T-helper 17 cell (primary cell): ENCODE measurements around the gene MYH9. TPM values are rescaled to one million over a fixed set of nuclear protein-coding genes. Genes with fewer than 3 reads are reported as not detected.
A peak's percentile ranks its signal among the peaks of the same experiment; 100 is the strongest.
"Not testable (repeated sequence)": the region's sequence is repeated elsewhere in the genome, so short reads cannot be mapped to it uniquely, and the experiment has no call there.

Experiments
- ATAC-seq: fragments of 150-1000 bp; cut with Tn5 transposase; 2 replicates; pipeline ENCODE4 v1.10.0; 2021; ENCODE audit warnings: mild to moderate bottlenecking, moderate library complexity
- DNase-seq, 3 donors: peaks; one replicate each; pipeline versions ENCODE4 v3.0.0 to v3.0.0-alpha.2; 2020 to 2021
- H3K9me3 ChIP-seq: one replicate; pipeline ENCODE4 v1.7.0; 2013; ENCODE audit warnings: low read length, mild to moderate bottlenecking; ENCODE audit not compliant: control insufficient read depth, poor library complexity, severe bottlenecking
- H3K27ac Mint-ChIP-seq: one replicate; pipeline ENCODE4 v1.8.0; 2022; ENCODE audit warnings: mild to moderate bottlenecking, moderate library complexity, mixed read lengths
- H3K27me3 Mint-ChIP-seq: one replicate; pipeline ENCODE4 v1.8.0; 2022; ENCODE audit warnings: mixed read lengths
- H3K36me3 Mint-ChIP-seq: one replicate; pipeline ENCODE4 v1.8.0; 2022; ENCODE audit warnings: low read depth, mixed read lengths
- H3K4me1 Mint-ChIP-seq: one replicate; pipeline ENCODE4 v1.8.0; 2022; ENCODE audit warnings: mild to moderate bottlenecking, mixed read lengths
- H3K4me3 Mint-ChIP-seq: one replicate; pipeline ENCODE4 v1.8.0; 2022; ENCODE audit warnings: mild to moderate bottlenecking, moderate library complexity, mixed read lengths
- total RNA-seq, 4 donors: library from RNA in 2 of 4; stranded (reverse) in 2 of 4; gene quantifications; one replicate each; pipeline ENCODE4 v1.2.3 and lab custom pipeline; 2022 to 2026

Gene MYH9
- 1,000 to 10,000 TPM; 1,038 to 1,220 TPM for total RNA-seq
- 2,201 to 2,714 reads per million in 2 donors for total RNA-seq (lab: John Stamatoyannopoulos, UW)

GRCh38 chr22:36387959-36388726 is at the start of gene MYH9:
TSS of gene MYH9 (minus strand) at chr22:36387967. CDS start at chr22:36349236, 38,731 bp downstream.
- peaks cover 7% of the 10 kb centered on the region for H3K36me3 Mint-ChIP-seq
- peak within 1 kb of the TSS; percentile 96 for H3K4me3 Mint-ChIP-seq
- H3K4me1 Mint-ChIP-seq = peaks cover 34% of the 10 kb centered on the region
- DNase-seq = peak; percentile 97 to 99 (median 98)
- H3K9me3 ChIP-seq = no peaks in the 10 kb centered on the region
- peak within 1 kb of the TSS; percentile 100 for H3K27ac Mint-ChIP-seq
- no peaks in the 10 kb centered on the region for H3K27me3 Mint-ChIP-seq
- ATAC-seq = peak; percentile 88

DNA sequence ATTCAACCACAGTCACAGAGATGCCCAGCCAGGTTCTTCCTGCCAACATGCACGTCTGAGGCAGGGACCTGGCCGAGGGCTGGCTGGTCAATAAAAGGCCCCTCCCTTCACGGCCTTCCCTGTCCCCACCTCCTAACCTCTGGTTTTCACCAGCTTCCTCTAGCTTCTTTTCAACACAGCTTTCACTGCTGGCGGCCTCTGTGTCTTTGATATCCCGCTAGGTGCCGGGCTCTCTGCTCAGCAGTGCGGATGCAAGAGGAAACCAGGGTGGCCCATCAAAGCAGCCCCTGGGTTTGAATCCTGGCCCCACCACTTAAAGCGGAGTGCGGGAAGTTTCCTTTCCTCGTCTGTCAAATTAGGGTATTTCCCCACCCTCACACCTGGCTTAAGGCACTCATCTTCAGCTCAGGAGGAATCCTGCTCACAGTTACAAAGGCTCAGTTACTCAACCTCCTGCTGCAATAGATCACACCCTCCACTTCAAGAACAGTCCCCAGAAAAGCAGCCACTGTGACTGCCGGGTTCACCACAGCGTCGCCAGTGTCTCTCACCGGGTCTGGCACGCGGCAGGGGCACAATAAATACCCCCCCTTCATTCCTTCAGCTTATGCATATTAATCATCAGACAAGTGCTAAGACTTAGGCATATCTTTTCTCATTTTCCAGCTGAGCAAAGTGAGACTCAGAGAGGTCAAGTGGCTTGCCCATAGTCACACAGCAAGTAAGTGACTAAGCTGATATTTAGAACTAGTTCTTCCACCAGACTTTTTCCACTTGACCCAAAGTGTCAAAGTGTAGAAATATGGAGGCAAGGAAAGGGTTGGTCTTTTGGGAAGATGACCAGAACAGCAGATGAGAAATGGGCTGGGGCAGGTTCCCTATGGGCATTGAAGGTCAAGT is 48.0 kb upstream of the MYH9 start:
- Mint-ChIP-seq H3K4me1 (peaks cover 27% of the 10 kb centered on the region), H3K4me3 (peak overlapping the region; percentile 83), H3K27ac (peak overlapping the region; percentile 97), H3K36me3 (no peaks in the 10 kb centered on the region), H3K27me3 (no peaks in the 10 kb centered on the region)
- H3K9me3 ChIP-seq = no peaks in the 10 kb centered on the region
- ATAC-seq = peak; percentile 92
- DNase-seq = peak; percentile 43 to 68 (median 46)

- DNase-seq (no peak), ATAC-seq (no peak)
- no peaks in the 10 kb centered on the region for H3K36me3 Mint-ChIP-seq
- H3K27me3 Mint-ChIP-seq = no peaks in the 10 kb centered on the region
- no peaks in the 10 kb centered on the region for H3K9me3 ChIP-seq
- peaks cover 20% of the 10 kb centered on the region for H3K4me1 Mint-ChIP-seq
- H3K27ac Mint-ChIP-seq = no peak overlapping the region
- peak overlapping the region; percentile 55 for H3K4me3 Mint-ChIP-seq
Measured at GRCh38 chr22:36433318-36434231, 45.8 kb upstream of the MYH9 start.

- no peak overlapping the region for H3K4me3 Mint-ChIP-seq
- H3K36me3 Mint-ChIP-seq = no peaks in the 10 kb centered on the region
- no peak for ATAC-seq
- no peak for DNase-seq
- H3K27ac Mint-ChIP-seq = no peak overlapping the region
- no peaks in the 10 kb centered on the region for H3K27me3 Mint-ChIP-seq
- no peaks in the 10 kb centered on the region for H3K9me3 ChIP-seq
- peaks cover 22% of the 10 kb centered on the region for H3K4me1 Mint-ChIP-seq
Measured at GRCh38 chr22:36432592-36433317, 45.0 kb upstream of the MYH9 start.

DNA sequence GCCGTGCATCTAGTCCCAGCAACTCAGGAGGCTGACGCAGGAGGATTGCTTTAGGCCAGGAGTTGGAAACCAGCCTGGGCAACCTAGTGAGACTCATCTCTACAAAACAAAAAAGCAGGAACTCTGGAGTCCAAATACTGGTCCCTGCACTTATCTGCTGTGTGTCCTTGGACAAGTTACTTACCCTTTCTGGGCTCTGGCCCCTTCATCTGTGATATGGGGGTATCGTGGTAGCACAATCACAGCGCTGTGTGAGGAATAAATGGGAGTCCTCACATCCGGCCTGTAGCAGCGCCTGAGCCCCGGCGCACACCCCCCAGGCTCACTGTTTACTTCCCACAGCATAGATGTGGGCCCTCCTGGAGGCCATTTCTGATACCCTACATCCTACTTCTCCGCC is 44.2 kb upstream of the MYH9 start:
- ATAC-seq = no peak
- H3K9me3 ChIP-seq = no peaks in the 10 kb centered on the region
- Mint-ChIP-seq H3K4me3 (no peak overlapping the region), H3K27me3 (no peaks in the 10 kb centered on the region), H3K36me3 (no peaks in the 10 kb centered on the region), H3K4me1 (peaks cover 26% of the 10 kb centered on the region), H3K27ac (no peak overlapping the region)
- no peak for DNase-seq

GRCh38 chr22:36430863-36431262 is 43.1 kb upstream of the MYH9 start:
- no peaks in the 10 kb centered on the region for H3K9me3 ChIP-seq
- no peak overlapping the region for H3K27ac Mint-ChIP-seq
- no peaks in the 10 kb centered on the region for H3K36me3 Mint-ChIP-seq
- no peaks in the 10 kb centered on the region for H3K27me3 Mint-ChIP-seq
- peaks cover 23% of the 10 kb centered on the region for H3K4me1 Mint-ChIP-seq
- no peak overlapping the region for H3K4me3 Mint-ChIP-seq
- ATAC-seq (no peak), DNase-seq (no peak)

GRCh38 chr22:36427952-36428351 is 40.2 kb upstream of the MYH9 start:
- not testable (repeated sequence) for H3K27ac Mint-ChIP-seq, H3K4me3 Mint-ChIP-seq, H3K36me3 Mint-ChIP-seq, ATAC-seq, H3K27me3 Mint-ChIP-seq, H3K9me3 ChIP-seq, DNase-seq
- peaks cover 20% of the 10 kb centered on the region for H3K4me1 Mint-ChIP-seq

DNA sequence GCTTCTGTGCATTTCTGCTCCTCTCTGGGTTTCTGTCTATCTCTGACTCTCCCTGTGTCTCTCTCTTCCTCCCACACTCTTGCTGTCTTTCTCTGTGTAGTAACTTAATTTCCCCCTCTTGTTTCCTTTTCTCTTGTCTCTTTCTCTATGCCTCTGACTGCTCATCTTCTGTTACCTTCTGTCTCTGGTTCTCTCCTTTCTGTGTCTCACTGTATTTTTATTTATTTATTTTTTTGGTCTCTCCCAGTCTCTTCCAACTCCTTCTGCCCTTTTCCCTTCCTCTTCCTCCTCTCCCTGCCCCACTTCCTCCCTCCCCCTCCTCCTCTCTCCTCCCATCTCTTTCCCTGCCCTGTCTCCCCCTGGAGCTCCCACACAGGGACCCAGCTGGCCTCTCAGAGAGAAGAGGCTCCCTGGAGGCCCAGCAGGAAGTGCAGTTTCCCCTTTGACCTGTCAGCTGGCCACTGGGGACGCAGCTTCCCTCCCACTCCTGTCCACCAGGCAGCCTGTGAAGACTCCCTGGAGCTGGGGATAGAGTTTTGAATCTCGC is 38.3 kb upstream of the MYH9 start:
- Mint-ChIP-seq H3K36me3 (no peaks in the 10 kb centered on the region), H3K27me3 (no peaks in the 10 kb centered on the region), H3K4me3 (no peak overlapping the region), H3K27ac (no peak overlapping the region), H3K4me1 (peaks cover 20% of the 10 kb centered on the region)
- DNase-seq (no peak), ATAC-seq (no peak)
- no peaks in the 10 kb centered on the region for H3K9me3 ChIP-seq

DNA sequence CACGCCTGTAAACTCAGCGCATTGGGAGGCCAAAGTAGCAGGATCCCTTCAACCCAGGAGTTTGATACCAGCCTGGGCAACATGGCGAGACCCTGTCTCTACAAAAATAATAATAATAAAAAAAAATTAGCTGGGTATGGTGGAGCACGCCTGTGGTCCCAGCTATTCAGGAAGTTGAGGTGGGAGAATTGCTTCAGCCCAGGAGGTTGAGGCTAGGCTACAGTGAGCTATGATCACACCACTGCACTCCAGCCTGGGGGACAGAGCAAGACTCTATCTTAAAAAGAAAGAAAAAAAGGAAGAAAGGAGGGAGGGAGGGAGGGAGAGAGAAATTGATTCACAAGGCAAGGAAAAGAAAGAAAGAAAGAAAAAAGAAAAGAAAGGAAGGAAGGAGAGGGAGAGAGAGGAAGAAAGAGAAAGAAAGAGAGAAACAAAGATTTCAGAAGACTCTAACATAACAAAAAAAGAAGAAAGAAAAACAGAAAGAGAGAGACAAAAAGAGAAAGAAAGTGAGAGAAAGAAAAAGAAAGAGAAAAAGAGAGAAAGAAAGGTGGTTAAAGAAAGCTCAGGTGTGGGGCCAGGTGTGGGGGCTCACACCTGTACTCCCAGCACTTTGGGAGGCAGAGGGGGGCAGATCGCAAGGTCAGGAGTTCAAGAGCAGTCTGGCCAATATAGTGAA is 37.3 kb upstream of the MYH9 start:
- peaks cover 20% of the 10 kb centered on the region for H3K4me1 Mint-ChIP-seq
- no peaks in the 10 kb centered on the region for H3K36me3 Mint-ChIP-seq
- no peaks in the 10 kb centered on the region for H3K27me3 Mint-ChIP-seq
- no peak overlapping the region for H3K4me3 Mint-ChIP-seq
- peak overlapping the region; percentile 16 for H3K27ac Mint-ChIP-seq
- DNase-seq (no peak), ATAC-seq (no peak)
- H3K9me3 ChIP-seq = no peaks in the 10 kb centered on the region

DNA sequence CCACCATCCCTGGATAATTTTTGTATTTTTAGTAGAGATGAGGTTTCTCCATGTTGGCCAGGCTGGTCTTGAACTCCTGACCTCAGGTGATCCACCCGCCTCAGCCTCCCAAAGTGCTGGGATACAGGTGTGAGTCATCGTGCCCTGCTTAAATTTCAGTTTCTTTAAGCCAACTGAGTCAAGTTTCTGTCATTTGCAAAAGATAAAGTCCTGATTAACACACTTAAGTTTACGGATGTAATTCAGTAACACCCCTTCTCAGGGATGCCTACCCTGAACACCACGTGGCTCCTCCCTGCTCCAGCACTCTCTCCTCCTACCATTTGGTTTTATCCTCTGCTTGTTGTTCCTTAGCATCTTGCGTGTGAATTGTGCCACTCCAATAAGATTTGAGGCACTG is 36.7 kb upstream of the MYH9 start:
- H3K27ac Mint-ChIP-seq = not testable (repeated sequence)

DNA sequence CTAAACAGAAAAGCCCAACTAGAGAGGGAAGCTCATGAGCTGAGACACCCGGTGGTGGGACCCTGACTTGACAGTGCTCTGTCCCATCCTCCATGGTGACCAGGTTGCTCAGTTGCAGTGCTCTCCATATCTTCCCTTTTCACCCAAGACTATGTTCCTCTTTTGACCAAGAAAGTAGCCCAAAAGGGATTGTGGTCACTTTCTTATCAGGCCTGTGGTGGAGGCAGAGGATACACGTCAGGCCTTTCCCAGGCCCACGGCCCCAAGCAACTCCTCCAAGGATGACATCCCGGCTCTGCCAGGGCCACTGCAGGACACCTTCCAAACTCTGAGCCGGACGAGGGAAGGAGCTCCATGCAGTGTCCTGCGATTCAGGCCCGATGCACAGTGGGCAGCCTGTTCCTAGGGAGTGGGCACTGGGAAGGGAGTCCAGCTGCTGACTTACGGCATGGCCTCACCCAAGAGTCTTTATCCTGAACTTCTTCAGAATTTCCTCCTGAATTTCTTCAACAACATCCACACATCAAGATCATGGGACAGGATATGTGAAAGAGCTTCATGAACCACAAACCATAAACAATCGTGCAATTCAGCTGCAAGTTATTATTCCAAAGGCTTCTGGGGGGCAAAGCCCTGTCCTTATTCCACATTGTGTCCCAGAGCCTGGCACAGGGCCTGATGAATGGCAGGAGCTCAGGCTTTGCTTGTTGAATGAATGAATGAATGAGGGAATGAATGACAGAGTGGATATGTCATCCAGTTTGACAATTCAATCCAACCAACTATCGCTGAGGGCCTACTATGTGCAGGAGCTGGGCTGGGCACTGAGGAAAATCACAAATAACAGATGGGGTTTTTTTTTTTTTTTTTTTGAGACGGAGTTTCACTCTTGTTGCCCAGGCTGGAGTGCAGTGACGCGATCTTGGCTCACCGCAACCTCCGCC is 36.0 kb upstream of the MYH9 start:
- H3K9me3 ChIP-seq = no peaks in the 10 kb centered on the region
- no peak overlapping the region for H3K27ac Mint-ChIP-seq
- ATAC-seq = no peak
- no peaks in the 10 kb centered on the region for H3K36me3 Mint-ChIP-seq
- no peak for DNase-seq
- no peaks in the 10 kb centered on the region for H3K27me3 Mint-ChIP-seq
- peaks cover 27% of the 10 kb centered on the region for H3K4me1 Mint-ChIP-seq
- peak overlapping the region; percentile 2 for H3K4me3 Mint-ChIP-seq

More for the DNA sequence above, 36.7 kb upstream of the MYH9 start:
- ATAC-seq, H3K27me3 Mint-ChIP-seq, DNase-seq, H3K36me3 Mint-ChIP-seq, H3K9me3 ChIP-seq, H3K4me3 Mint-ChIP-seq: not testable (repeated sequence)
- peaks cover 23% of the 10 kb centered on the region for H3K4me1 Mint-ChIP-seq
